Stimulated activated CD8-positive, alpha-beta memory T cell treated with anti-CD3 and anti-CD28 coated beads, Interleukin-4, amount 100 ng/mL, for 24 hours (primary cell): ENCODE measurements around the gene DENND1A.
"Not testable (repeated sequence)": the region's sequence is repeated elsewhere in the genome, so short reads cannot be mapped to it uniquely, and the experiment has no call there.

ENCODE experiments used
- DNase-seq: peaks from one replicate; pipeline ENCODE4 v3.0.0-alpha.2; 2020; ENCODE audit warnings: low read depth

The DENND1A gene

GRCh38 chr9:123410281-123410910 is 519.5 kb downstream of the DENND1A start:
- DNase-seq: no peak

- no peak for DNase-seq
These were observed 521.3 kb downstream of the DENND1A start for GRCh38 chr9:123408313-123409262.

DNA sequence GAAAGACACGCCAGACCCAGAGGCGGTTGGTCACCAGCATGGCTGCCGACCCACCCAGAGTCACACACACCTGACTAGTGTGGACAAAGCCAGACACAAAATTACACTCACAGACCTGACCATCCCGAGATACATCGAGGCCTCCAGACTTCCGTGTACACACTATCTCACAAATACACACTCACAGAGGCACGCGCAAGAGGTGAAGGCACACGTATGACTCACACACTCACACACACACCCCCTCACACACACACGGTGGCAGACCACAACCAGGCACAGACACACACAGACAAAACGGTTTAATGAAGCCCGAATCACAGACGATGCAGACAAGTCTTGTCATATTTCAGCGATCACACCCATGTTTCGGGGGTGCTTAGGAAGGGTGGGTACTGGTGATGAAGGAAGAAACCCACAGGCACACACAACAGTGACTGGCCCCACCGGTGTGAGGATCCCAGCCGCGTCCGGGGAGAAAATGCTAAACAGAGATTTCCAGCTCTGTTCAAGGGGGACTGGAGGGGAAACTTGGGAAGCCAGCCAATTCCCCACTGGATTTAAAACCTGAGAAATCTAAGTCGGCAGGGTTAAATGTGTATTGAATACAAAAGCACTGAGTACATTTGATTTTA is 522.6 kb downstream of the DENND1A start:
- no peak for DNase-seq

GRCh38 chr9:123406691-123407216 is 523.2 kb downstream of the DENND1A start:
- DNase-seq: no peak

- DNase-seq: no peak
These were observed 523.9 kb downstream of the DENND1A start for GRCh38 chr9:123406016-123406415.

DNA sequence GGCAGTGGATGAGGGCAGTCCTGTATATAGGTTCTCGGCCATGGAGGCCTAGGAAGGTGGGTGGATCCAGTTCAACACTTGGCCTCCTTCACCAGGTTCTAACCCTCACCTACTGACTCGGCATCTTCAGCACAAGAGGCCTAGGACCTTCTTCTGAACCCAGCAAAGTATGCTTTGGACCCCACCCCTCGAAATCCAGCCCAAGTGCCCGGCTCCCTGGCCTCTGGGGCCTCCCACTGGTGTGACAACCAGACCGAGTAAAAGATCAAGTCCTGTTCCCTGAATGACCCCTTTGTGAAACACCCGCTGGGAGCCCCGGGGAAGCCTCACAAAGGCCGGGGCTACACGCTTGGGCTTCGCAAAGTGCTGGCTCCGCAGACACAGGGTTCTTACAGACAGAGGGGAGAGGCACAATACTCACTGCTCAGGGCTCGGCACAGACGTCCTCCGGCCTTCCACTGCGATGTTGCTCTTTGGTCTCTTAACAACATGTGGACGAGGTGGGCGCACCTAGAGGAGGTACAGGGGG is 526.9 kb downstream of the DENND1A start:
- no peak for DNase-seq

- no peak for DNase-seq
These were observed 527.9 kb downstream of the DENND1A start for GRCh38 chr9:123401879-123402513.

DNA sequence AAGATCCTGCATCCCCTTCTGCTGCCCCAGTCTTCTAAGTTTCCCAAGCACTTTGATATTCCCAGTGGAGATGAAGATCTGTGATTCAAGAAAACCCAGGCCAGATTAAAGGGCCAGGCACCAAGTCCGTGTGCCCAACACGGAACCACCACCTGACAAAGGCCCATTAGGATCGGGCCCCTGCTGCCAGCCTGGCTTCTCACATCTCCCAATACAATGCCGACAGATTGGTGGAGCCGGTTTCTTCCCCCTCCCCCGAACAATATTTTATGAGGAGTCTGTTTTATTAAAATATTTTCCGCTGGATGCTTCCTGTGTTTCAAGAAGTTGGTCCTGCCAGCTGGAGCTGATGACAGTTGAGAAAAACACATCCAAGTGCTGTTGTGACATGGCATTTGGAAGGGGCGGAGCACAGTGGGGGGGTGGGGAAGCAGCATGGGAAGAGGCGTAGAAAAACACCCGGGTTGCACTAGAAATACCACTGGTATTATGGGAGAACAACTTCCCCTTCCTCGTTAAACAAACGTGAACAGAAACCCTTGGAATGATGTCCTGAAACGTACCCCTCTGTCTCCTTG is 528.9 kb downstream of the DENND1A start:
- DNase-seq: no peak

GRCh38 chr9:123399803-123400378 is 530.0 kb downstream of the DENND1A start:
- DNase-seq: peak; percentile 6

DNA sequence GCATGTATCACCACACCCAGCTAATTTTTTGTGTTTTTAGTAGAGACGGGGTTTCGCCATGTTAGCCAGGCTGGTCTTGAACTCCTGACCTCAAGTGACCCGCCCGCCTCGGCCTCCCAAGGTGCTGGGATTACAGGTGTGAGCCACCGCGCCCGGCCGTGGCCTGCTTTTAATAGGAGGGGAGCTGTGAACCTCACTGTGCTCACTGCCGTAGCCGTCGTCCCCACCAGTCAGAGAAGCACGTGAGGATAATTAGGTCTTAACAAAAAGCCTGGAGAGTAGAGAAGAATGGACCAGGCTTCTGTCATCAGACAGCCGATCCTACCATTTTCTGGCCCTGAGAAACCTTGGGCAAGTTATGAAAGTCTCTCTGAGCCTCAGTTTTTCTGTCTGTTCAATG is 531.0 kb downstream of the DENND1A start:
- not testable (repeated sequence) for DNase-seq

DNA sequence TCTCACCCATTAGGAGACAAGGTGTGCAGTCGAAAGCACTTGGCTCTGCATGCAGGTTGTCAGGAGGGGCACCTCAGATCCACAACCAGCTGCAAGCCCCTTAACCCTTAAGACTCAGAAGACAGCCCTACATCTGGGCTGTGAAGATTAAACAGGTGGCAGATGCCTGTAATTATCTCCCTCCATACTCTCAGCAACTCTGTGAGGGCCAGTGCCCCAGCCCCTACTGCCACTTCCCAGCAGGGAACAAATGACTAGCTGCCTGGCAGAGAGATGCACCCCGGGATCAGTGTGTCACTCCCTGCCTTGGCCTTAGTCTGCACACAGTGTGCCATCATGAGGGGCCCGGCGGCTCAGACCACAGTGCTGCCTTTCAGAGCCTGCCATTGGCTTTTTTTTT is 532.0 kb downstream of the DENND1A start:
- DNase-seq: no peak

- DNase-seq: no peak
These were observed 534.0 kb downstream of the DENND1A start for GRCh38 chr9:123395689-123396511.

- DNase-seq: no peak
These were observed 534.6 kb downstream of the DENND1A start for GRCh38 chr9:123395276-123395688.

DNA sequence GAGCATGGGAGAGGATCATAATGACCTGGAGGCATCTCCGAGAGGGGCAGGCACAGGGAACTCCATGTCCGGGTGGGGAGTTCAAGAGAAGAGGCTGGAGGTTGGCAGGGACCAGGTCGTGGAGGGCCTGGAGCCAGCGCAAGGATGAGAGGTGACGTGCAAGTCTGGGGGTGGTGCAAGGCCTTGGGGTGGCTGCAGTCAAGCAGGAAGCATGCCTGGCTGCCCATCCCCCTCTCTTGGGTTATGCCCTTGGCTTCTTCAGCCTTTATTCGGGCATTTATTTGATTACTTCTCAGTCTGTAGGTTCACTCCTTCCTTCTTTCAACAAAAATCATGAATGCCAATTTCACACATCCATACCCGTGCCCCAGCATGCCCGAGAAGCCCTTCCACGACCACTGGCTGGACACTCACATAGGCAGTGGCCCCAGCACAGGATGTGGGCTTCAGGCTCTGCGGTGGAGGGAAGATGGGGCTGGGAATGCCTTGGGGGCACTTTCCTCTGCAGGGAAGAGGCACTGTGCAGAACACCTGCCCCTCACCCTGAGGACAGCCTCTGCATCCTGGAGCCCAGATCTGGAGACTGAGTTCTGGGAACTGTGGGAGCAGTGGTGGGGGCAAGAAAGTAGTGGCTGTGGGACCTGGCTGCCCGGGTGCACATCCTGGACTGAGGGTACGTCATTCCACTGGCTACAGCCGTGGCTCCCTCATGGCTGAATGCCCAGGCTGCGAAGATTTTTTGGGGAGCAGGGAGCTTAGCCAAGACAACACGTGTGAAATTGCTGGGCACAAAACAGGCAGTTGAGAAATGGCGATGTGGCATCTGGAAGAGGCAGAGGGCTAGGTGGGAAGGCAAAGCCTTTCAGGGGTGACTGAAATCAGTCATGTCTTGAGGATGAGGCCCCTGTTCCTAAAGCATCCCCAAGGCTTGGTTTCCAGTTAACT is 535.4 kb downstream of the DENND1A start:
- DNase-seq: no peak

- no peak for DNase-seq
These were observed 537.1 kb downstream of the DENND1A start for GRCh38 chr9:123392802-123393201.

GRCh38 chr9:123391946-123392345 is 538.0 kb downstream of the DENND1A start:
- DNase-seq: no peak

GRCh38 chr9:123391233-123391632 is 538.7 kb downstream of the DENND1A start:
- no peak for DNase-seq

GRCh38 chr9:123390337-123391135 is 539.4 kb downstream of the DENND1A start:
- DNase-seq: no peak
